Liver (tissue), 3 donors: ENCODE results near the gene MPDZ.
"Not testable (repeated sequence)": the region's sequence is repeated elsewhere in the genome, so short reads cannot be mapped to it uniquely, and the experiment has no call there.

Experiments
- CTCF ChIP-seq: fragments of 150-350 bp; IDR thresholded peaks from 2 replicates; pipeline ENCODE4 v1.5.1; 2017; ENCODE audit warnings: improper control_type of control experiment, low read depth, low read length; ENCODE audit not compliant: missing input control
- FOXA1 ChIP-seq: IDR thresholded peaks from 2 replicates; pipeline ENCODE4 v1.6.1; 2016; ENCODE audit warnings: antibody characterized with exemption
- GABPA ChIP-seq, 2 donors: IDR thresholded peaks in 1 of 2; conservative IDR thresholded peaks in 1 of 2; 2 replicates each; pipeline ENCODE4 v1.6.1; 2016; ENCODE audit warnings: antibody characterized with exemption in 2 of 2, mild to moderate bottlenecking in 1 of 2, moderate library complexity in 1 of 2
- MAX ChIP-seq: IDR thresholded peaks from 2 replicates; pipeline ENCODE4 v1.6.1; 2016; ENCODE audit warnings: antibody characterized with exemption
- NR2F2 ChIP-seq: IDR thresholded peaks from 2 replicates; pipeline ENCODE4 v1.6.1; 2016; ENCODE audit warnings: antibody characterized with exemption
- ZBTB33 ChIP-seq: IDR thresholded peaks from 2 replicates; pipeline ENCODE4 v1.6.1; 2016; ENCODE audit warnings: antibody characterized with exemption
- donor health status: healthy.
- donor health status: healthy.

GRCh38 chr9:13222733-13223132, 56.8 kb downstream of the MPDZ start:
- not testable (repeated sequence) for TF ChIP-seq CTCF; ZBTB33; FOXA1; MAX; GABPA (IDR thresholded peaks at IDR 0.05 in 1 of 2, conservative IDR thresholded peaks at IDR 0.05 in 1 of 2); NR2F2
